DMS79 treated with DMSO at 0.1 percent for 48 hours (cell line): ENCODE data around the gene EREG.
A peak's percentile ranks its signal among the peaks of the same experiment; 100 is the strongest.

ENCODE experiments used
- DNase-seq: peaks from one replicate; lab custom pipeline; 2025; lab: John Stamatoyannopoulos, UW

Gene EREG

DNA sequence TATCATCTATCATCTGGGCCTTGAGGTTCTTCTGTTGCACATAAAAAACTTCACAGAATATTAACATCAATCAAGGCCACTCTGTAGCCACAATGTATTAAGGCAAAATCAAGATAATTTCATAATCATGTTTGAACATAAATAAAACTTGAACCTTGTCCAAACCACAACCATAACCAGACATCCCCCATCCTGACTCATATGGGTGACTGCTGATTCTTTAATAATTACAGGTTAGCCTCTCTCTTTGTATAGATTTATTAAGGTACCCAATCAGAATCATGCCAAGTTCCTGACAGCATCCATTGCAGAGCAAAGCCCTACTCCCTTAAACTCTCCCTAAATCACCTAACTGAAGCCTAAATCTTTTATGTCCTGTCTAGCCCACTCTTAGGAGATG is 63.3 kb downstream of the EREG start:
- peak; percentile 9 for DNase-seq

DNA sequence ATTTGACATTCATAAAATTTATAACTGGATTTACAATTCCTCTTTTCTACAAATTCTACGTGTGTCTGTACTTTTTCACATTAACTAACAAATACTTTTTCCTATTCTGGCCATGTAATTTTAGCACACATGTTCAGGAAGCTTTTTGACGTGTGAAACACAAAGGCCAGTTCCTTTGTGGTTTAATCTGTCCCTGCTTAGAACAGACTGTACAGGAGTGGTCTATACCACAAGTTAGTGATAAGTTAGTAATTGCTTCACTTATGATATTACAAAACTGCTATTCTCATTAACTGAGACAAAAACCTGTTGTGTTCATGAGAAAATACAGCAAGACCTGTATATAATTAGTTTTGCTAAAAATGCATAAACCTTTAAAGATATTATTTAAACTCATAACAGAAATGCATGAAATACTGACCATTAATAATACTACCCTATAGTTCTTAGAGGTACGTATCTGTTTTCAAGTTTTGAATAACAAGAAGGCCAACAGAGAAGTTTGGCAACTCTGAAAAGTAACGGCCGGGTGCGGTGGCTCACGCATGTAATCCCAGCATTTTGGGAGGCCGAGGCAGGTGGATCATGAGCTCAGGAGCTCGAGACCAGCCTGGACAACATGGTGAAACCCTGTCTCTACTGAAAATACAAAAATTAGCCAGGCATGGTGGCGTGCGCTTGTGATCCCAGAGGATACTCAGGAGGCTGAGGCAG is 66.3 kb downstream of the EREG start:
- no peak for DNase-seq

GRCh38 chr4:74433043-74433442 is 68.1 kb downstream of the EREG start:
- no peak for DNase-seq

- no peak for DNase-seq
Observed at GRCh38 chr4:74433541-74434172, 68.7 kb downstream of the EREG start.

- DNase-seq, result no peak
Observed at GRCh38 chr4:74435296-74435695, 70.4 kb downstream of the EREG start.

GRCh38 chr4:74437866-74438265 is 72.9 kb downstream of the EREG start:
- DNase-seq, result no peak
